HG03103 (cell line): ENCODE measurements around the gene GPR21.

Experiments used
- ATAC-seq: cut with Tn5 transposase; IDR thresholded peaks from one replicate; pipeline ENCODE4 v1.9.1; 2021; ENCODE audit warnings: low read depth; ENCODE audit not compliant: unreplicated experiment

Gene GPR21

DNA sequence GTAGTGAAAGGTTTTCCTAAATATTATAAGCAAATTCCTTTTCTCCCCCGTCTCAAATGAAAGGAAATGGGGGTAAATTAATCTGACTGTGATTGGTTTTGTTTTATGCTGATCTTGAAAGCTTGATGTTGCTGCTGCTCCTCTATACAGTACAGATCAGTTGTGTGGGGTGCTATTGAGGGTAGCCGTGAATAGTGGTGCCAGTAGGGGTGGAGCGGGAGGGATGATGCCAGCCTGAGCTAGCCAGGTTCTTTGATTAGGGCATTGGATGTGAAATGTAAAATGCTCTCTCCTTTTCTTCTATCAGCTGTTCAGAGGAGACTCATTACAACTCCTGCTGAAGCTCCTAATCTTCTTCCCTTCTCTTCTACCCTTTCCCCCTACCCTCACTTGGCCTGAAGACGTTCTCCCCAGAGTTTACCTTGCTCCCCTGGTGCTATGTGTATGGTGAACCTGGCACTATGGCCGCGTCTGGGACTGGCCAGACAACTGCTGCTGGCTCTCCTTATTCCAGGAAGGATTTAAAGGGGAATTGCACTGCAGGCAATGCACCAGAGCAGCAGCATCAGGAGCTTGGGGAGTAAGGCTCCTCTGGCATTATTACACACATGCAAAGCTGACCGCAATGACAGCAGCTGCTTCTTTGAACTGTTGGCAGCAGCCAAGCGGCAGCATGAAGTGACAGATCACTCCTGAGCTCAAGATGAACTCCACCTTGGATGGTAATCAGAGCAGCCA lies 566 bp downstream of the GPR21 start:
- ATAC-seq: no peak

DNA sequence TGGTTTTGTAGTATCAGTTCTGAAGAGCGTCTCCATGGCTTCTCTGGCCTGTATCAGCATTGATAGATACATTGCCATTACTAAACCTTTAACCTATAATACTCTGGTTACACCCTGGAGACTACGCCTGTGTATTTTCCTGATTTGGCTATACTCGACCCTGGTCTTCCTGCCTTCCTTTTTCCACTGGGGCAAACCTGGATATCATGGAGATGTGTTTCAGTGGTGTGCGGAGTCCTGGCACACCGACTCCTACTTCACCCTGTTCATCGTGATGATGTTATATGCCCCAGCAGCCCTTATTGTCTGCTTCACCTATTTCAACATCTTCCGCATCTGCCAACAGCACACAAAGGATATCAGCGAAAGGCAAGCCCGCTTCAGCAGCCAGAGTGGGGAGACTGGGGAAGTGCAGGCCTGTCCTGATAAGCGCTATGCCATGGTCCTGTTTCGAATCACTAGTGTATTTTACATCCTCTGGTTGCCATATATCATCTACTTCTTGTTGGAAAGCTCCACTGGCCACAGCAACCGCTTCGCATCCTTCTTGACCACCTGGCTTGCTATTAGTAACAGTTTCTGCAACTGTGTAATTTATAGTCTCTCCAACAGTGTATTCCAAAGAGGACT lies 1.5 kb downstream of the GPR21 start:
- no peak for ATAC-seq

DNA sequence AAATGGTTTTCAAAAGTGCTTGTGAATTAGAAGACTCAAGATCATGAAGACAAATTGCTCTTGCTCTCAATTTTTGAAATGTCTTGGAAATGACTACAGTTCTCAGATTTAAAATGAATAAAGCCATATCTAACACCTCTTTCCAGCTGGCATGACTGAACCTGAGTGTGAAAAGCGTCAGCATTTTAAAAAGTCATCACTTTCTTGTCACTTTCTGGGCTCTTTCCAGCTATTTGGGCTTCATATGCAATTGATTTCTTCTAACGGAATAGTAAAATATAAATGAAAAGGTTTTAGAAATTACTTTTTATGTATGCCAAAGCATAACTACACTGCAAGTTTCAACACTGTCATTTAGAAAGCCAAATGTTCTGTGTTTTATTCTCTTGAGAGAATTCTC lies 2.3 kb downstream of the GPR21 start:
- ATAC-seq: no peak

DNA sequence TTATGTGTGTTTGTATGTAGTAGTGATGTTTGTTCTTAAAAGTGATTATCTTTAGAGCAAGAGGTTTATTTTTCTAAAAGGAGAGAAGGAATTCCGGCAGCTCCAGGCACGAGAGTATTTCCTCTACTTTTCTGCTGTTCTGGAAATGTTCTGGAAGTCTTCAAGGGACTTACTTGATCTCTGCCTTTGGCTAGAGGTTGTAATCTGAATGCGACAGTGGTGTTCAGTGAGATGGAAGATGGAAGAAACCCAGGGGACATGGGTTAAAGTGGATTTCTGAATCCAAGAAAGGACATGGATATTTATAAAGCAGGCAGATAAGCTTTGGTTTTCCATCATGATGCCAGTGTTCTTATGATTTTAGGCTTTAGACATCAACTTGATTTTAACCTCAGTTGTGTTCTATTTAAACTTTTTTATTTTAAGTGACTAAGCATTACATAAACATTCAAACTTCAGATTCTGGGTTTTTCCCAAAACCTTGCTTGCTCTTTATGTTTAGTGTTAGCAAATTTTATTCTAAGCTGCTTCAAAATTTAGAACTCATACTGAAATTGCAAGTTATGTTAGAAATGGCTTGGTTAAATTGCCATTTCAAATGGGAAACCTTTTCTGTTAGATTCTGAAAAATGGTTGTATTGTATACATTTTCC lies 3.6 kb downstream of the GPR21 start:
- no peak for ATAC-seq

DNA sequence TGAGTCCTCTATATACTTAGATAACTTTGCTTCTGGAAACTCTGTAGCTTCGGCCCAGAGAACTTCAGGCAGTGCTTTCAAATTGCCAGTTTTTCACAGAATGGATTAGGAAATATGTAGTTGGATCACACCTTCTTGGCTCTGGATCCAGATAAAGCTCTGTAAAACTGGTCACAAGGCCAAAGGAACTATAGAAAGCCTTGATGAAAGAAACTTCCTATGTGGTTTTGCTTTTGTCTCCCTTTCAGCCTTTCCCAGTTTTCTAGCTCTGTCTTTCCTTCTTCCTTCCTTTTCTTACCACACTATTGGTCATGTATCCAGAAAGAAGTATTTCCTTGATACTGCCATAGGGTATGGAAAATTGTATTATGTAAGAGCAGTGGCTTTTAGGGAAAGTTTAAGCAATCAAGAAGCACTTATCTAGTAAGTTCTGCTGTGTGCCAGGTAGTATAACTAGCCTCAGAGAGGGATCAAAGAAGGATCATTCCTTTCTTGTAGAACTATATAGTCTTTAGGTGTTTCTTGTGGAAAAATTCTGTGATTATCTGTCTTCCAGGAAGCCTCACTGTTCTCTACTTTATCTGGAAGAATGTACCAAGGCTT lies 6.3 kb downstream of the GPR21 start:
- ATAC-seq: no peak

DNA sequence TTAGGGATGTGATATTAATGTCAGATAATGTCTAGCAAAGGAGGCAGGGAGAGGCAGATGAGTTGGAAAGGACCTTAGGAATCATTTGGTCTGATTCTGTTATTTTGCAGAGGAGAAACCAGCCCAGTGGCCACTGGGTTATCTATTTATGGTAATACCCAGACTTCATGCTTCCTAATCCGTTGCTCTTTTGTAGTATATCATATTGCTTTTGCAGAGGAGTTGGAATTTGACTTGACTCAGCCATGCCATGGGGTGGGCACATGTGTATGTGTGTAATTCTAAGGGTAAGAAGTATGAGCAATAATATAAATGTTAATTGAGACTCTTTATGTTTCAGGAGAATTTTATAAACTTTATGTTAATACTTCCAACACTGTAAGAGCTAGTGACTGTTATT lies 7.3 kb downstream of the GPR21 start:
- no peak for ATAC-seq

DNA sequence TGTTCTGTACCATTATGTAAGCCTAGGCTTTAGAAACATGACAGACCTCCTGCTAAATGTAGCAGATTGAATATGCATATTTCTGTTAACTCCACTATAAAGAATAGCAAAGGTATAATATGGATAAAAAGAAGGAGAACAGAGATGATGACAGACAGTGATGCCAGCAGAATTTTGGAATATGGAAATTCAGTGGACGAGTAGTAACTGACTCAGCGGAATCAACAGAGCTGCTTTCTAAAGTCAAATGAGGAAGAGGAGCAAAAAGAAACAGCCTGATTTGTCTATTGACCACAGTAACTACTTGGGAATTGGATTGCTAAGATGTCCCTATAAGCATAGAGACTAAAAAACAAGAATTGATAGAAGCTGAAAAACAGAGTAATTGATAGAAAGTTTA lies 8.0 kb downstream of the GPR21 start:
- ATAC-seq: no peak

DNA sequence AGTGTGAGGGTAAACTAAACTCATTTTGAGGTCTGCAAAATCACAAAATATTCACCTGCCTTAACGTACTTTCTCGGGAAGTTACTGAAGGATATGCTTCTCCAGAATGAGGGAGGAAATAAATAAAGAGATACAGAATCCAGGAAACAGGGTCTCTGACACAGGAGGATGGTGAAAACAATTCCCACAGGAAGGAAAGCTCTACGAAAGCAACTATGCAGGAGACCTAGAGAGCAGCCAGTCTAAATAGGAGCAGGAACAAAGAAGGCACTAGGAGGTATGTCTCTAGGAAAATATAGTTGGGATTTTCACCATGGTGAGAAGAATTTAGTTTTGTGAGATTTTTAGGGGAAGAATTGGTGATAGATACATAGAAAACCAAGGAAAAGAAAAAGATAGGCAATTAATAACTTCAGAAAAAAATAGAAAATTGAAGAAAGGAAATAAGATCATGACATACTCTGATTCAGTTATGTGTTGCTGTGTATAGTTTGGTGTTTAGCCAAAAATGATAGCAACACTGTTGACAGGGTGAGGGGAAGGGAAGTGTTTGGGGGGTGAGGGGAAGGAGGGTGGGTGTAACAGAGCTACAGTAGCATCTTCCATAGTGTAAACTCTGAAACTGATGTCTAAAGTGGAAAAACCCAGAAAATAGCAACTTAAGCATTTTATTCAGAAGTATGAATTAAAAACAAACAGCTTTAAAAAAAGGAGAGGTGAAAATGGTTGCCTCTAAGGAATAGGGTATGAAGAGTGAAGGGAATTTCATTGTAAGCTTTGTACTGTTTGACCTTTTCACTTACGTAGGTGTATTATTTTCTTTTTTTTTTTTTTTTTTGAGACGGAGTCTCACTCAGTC lies 9.8 kb downstream of the GPR21 start:
- ATAC-seq: no peak

DNA sequence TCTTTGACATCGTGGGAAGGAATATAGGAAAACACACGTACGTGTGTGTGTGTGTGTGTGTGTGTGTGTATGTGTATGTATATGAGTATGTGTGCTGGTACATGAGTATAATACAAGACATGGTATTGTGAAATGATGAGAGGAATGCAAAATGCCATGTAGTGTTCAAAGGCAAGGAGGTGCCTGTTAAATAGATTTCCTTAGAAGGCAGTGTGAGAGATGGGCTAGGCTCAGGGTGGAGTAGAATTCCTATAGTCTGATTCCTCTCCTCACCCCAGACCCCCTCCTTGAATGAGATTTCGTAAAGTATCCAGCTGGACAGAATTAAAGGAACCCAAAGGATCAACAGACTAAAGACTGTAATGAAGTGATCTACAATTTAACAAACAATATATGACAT lies 11.1 kb downstream of the GPR21 start:
- ATAC-seq: no peak

DNA sequence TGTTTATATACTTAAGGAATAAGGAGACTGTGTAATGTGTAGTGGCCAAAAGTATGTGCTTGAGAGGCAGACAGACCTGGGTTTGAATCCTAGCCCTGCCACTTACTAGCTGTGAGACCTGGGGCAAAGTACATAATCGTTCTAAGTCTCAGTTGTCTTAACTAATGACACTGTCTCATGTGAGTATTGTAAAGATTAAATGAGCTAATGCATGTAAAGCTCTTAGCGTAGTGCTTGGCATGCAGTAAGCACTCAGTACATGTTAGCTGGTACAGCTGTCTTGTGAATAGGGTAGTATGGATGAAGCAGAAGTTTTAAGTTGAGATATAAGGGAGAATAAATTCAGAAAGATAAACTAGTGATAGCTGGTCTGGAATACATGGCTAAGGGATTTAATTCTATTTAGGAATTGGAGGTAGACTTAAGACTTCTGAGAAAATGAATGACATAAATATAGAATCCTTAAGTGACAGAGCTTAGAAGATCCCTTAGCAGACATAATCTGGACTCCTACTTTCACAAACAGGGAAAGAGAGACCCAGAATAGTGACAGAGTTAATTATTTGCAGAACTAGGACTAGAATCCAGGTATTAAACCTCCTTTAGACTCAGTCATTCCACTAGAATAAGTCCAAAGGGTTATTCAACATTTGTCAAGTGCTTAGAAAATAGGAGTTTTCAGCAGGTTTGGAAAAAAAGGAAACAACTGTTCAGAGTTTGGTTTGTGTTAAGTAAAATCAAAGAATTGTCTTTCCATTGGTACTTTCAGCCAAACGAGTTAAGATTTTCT lies 13.1 kb downstream of the GPR21 start:
- no peak for ATAC-seq

DNA sequence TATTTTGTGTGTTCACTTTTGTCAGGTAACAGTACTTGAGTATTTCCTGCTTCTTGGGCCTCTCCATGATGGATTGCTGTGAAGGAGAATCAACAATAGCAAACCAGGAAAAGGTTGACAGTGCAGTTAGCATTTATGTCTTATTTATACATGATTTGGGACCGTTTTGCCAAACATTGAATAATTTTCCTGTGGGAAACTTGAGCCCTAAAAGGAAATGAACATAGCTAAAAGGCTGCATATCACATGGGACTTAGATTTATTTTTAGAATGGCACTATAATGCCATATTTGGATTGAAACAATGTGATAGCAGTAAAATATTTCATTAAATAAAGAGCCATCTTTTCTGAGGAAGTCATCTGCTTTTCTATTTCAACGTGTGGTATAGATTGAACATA lies 15.3 kb downstream of the GPR21 start:
- ATAC-seq: no peak

DNA sequence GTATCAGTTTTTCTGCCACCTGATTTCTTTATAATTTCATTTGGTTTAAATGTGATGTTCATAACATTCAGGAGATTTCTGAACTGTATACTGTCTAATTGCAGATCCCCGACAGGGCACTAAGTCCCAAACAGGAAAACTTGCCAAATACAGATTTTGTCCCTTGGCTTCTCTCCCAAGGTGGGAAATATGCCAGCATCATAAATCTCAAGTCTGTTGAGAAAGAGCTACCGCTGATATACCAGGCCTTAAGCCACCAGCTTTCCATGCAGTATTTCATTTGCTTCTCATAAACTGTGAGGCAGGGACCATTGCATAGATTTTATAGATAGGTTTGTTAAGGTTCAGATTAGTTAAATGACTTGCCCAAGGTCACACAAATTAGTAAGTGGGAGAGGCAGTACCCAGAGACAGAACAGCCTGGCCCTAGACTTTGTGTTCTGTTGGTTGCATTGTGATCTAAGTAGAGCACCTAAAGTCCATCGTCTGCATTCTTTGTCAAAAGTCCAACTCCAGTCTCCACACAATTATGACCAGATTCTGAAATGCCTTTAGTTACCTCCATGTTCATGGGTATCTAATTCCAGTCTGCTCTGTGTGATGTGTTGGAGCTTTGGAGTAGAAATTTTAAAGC lies 16.2 kb downstream of the GPR21 start:
- ATAC-seq: no peak

DNA sequence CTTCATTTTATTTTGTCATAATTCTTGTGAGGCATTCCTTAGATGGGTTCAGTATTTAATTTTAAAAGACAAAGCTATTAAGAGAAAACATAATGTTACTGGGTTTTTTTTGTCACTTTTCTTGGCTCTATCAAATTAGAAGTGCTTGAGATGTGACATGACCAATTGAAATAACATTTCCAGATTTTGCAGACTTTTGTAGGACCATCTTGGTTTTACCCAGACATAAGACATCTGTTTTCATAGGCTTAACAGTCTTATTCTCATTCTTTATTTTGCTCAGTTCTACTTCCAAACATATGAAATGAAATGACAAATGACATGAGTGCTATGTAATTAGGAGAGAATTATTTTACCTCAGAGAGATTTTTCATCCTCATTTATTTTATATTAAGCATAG lies 19.6 kb downstream of the GPR21 start:
- ATAC-seq: no peak

DNA sequence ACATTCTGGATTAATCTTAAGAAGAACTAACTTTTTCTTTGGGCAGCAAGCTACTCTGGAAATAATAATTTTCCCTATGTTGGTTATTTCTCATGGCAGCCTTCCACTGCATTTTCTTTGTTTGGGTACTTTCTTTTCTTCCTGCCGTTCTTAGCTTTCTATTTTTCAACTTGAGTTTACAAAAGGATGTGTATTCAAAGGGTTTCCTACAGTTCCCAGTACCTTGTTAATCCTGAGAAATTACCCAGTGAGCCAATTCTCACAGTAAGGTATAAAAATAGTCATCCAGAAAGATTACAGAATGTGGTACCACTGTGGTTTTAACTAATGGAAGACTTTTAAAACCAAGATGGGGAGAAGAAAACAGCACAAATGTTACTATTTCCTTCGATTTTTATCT lies 20.2 kb downstream of the GPR21 start:
- no peak for ATAC-seq

DNA sequence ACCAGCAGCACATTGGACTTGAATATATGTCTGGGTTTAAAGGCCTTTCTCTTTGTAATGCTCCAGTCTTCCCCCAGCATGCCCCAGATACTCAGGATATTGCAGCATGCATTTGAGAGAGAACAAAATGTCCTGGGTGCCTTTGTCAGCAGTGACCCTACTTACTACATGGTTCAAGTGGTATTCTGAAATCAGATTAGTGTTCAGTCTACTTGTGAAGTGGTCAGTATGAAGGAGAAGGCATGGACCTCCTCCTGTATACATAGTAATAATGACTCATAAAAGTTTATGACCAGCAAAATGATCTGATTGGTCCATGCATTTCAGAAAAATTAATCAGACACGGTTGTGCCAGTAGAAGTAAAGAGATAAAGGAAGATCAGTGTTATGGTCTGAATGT lies 25.4 kb downstream of the GPR21 start:
- no peak for ATAC-seq

DNA sequence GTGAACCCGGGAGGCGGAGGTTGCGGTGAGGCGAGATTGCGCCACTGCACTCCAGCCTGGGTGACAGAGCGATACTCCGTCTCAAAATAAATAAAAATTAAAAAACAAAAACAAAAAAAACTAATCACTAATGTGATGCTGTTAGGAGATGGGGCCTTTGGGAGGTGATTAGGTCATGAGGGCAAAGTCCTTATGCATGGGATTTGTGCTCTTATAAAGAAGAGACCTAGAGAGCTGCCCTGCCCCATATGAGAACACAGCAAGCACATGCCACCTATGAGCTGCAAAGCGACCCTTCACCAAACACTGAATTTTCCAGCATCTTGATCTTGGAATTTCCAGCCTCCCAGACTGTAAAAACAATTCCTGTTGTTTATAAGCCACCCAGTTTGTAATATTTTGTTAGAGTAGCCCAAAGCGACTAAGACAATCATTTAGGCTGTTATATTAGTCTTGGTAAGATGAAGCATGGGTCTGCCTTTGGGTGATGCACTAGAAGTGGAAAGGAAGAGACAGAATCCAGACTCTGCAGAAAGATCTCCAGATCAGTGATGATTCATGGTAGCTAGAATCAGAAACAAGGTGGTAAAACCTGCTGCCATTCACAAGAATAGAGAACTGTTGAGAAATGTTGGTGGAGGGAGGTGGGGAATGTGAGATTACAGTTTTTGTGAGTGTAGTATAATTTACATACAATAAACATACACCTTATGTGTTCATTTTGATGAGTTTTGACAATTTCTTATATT lies 26.2 kb downstream of the GPR21 start:
- ATAC-seq: no peak

DNA sequence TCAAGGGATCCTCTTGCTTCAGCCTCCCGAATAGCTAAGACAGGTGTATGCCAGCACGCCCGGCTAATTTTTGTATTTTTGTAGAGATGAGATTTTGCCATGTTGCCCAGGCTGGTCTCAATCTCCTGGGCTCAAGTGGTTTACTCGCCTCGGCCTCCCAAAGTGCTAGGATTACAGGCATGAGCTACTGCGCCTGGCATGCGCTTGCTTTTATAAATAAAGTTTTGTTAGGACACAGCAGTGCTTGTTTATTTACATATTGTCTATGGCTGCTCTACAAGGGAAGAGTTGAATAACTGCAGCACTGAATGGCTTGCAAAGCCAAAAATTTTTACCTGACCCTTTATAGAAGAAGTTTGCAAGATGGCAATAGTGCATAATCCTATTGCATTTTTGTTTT lies 27.7 kb downstream of the GPR21 start:
- no peak for ATAC-seq

DNA sequence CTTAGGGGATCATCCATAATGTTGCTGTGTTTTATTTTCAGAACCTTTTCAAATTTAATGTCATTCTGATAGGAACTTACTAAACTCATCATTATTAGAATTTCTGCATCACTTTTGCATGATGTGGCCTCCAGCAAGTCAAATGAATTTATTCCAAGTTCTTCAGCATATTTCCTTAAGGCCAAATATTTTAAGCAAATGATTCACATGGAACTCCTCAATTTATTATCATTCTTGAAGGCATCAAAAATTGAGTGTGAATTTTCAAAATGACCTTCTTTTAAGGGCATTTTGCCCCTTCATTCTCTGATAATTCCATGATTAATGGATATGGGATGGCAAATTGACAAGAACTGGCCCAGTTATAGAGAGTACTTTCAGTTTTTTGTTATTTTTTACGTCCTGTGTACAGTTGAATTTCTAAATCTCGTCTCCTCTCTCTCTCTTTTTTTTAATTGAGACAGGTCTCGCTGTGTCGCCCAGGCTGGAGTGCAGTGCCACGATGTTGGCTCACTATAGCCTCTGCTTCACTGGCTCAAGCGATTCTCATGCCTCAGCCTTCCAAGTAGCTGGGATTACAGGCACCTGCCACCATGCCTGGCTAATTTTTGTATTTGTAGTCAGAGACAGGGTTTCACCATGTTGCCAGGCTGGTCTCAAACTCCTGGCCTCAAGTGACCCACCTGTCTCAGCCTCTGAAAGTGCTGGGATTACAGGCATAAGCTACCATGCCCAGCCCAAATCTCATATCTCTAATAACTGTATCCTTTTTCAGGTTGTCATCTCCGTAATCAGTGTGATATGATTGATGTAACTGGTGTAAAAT lies 29.1 kb downstream of the GPR21 start:
- no peak for ATAC-seq
